DMS114 treated with DMSO at 0.1 percent for 48 hours (cell line): ENCODE measurements around the gene CREB5.

Experiments
- DNase-seq: peaks from one replicate; lab custom pipeline; 2025; ENCODE audit not compliant: unreplicated experiment; lab: John Stamatoyannopoulos, UW

Gene CREB5

GRCh38 chr7:28474640-28475039 lies 62.3 kb downstream of the CREB5 start:
- no peak for DNase-seq

GRCh38 chr7:28477041-28477442 lies 64.7 kb downstream of the CREB5 start:
- no peak for DNase-seq

GRCh38 chr7:28478656-28479055 lies 66.3 kb downstream of the CREB5 start:
- no peak for DNase-seq

- DNase-seq = no peak
Observed at GRCh38 chr7:28479507-28479947, 67.2 kb downstream of the CREB5 start.

GRCh38 chr7:28480595-28480994 lies 68.3 kb downstream of the CREB5 start:
- DNase-seq = no peak

GRCh38 chr7:28481091-28481926 lies 69.0 kb downstream of the CREB5 start:
- no peak for DNase-seq

GRCh38 chr7:28483112-28483511 lies 70.8 kb downstream of the CREB5 start:
- DNase-seq = no peak

GRCh38 chr7:28483908-28484605 lies 71.7 kb downstream of the CREB5 start:
- DNase-seq = no peak

- DNase-seq = no peak
Observed at GRCh38 chr7:28484606-28484935, 72.3 kb downstream of the CREB5 start.

- DNase-seq = no peak
Observed at GRCh38 chr7:28487487-28487886, 75.2 kb downstream of the CREB5 start.

GRCh38 chr7:28488061-28488791 lies 75.9 kb downstream of the CREB5 start:
- DNase-seq = no peak

- DNase-seq = no peak
Observed at GRCh38 chr7:28490831-28491230, 78.5 kb downstream of the CREB5 start.

GRCh38 chr7:28493477-28493876 lies 81.2 kb downstream of the CREB5 start:
- no peak for DNase-seq

GRCh38 chr7:28497009-28497408 lies 84.7 kb downstream of the CREB5 start:
- no peak for DNase-seq

GRCh38 chr7:28498636-28499035 lies 86.3 kb downstream of the CREB5 start:
- no peak for DNase-seq

GRCh38 chr7:28500138-28500537 lies 87.8 kb downstream of the CREB5 start:
- DNase-seq = no peak

- no peak for DNase-seq
Observed at GRCh38 chr7:28502408-28502807, 90.1 kb downstream of the CREB5 start.

GRCh38 chr7:28503396-28503795 lies 91.1 kb downstream of the CREB5 start:
- no peak for DNase-seq

GRCh38 chr7:28505014-28505413 lies 92.7 kb downstream of the CREB5 start:
- DNase-seq = no peak

GRCh38 chr7:28505867-28506266 lies 93.5 kb downstream of the CREB5 start:
- DNase-seq = no peak

GRCh38 chr7:28507525-28508282 lies 95.4 kb downstream of the CREB5 start:
- no peak for DNase-seq
